BE2C (cell line): Measurements from ENCODE around the gene CLPX. TPM values are rescaled to one million over a fixed set of nuclear protein-coding genes. Genes with fewer than 3 reads are reported as not detected.
"Not testable (repeated sequence)": the region's sequence is repeated elsewhere in the genome, so short reads cannot be mapped to it uniquely, and the experiment has no call there.

Source experiments
- DNase-seq: peaks from one replicate; pipeline ENCODE4 v3.0.0-alpha.2; 2020
- H3K27me3 ChIP-seq: fragments of 250-450 bp; sonication (Bioruptor Pico); 2 replicates; pipeline ENCODE4 v1.5.1; 2020; ENCODE audit warnings: mild to moderate bottlenecking
- H3K36me3 ChIP-seq: fragments of 250-450 bp; sonication (Bioruptor Pico); 2 replicates; pipeline ENCODE4 v1.5.1; 2020; ENCODE audit warnings: mild to moderate bottlenecking
- H3K4me1 ChIP-seq: fragments of 250-450 bp; sonication (Bioruptor Pico); 2 replicates; pipeline ENCODE4 v1.5.1; 2020
- H3K4me3 ChIP-seq: 2 replicates; pipeline ENCODE4 v1.5.1; 2011; ENCODE audit warnings: low read depth, low read length
- H3K9me3 ChIP-seq: fragments of 250-450 bp; sonication (Bioruptor Pico); 2 replicates; pipeline ENCODE4 v1.5.1; 2020
- polyA plus RNA-seq: library from polyadenylated mRNA; unstranded; fragments of >200 nt; gene quantifications from one replicate; pipeline ENCODE4 v1.2.1, GENCODE V29; 2012; ENCODE audit warnings: low read depth, missing spikeins; ENCODE audit not compliant: insufficient read length, insufficient read depth
- TF ChIP-seq, protein P1 (sequence below): IDR thresholded peaks from 2 replicates; pipeline ENCODE4 v1.5.1; 2012; ENCODE audit warnings: mild to moderate bottlenecking, low read depth, low read length

Gene CLPX
- polyA plus RNA-seq: 41.3 TPM

DNA sequence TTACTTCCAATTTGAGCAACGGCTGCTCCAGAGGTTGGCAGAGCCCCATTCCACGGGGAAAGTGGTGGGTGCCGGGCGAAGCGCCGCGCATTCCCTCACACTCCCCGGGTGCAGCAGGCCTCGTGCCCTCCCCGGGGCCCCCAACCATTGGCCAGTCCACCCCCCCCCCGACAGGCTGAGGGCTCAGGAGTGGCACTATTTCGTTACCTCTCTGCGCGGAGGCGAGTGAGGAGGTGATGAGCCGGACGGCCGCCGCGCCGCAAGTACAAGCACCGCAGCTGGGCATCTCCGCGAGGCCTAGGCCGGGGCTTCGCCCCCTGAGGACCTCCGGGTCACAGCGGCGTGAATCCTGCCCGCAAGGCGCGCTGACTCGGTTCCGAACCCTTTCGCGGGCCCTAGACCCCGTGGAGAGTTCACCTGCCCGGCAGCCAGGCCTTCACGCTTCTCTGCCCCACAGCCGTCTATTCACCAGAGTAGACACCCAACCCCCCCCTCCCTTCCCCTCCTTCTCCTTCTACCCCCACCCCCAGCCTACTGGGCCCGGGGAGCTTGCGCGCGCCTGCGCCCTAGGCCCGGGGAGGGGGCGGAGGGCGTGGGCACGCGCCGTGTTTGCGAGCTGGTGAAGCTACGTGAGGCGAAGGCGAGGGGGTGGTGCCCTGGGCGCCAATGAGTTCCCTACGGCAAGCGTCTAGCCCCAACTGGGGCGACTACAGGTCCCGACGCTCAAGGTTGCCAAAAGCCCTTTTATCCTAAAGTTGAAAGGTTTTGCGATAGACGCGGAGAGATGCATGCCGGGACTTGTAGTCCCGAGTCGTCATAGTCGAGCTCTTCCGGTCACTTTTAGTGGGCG is at the start of gene CLPX:
CLPX (minus strand) TSS at position 475 of the 850 bp plus-strand sequence; CDS start at position 286, 189 bp downstream.
- TF ChIP-seq, protein P1, sequence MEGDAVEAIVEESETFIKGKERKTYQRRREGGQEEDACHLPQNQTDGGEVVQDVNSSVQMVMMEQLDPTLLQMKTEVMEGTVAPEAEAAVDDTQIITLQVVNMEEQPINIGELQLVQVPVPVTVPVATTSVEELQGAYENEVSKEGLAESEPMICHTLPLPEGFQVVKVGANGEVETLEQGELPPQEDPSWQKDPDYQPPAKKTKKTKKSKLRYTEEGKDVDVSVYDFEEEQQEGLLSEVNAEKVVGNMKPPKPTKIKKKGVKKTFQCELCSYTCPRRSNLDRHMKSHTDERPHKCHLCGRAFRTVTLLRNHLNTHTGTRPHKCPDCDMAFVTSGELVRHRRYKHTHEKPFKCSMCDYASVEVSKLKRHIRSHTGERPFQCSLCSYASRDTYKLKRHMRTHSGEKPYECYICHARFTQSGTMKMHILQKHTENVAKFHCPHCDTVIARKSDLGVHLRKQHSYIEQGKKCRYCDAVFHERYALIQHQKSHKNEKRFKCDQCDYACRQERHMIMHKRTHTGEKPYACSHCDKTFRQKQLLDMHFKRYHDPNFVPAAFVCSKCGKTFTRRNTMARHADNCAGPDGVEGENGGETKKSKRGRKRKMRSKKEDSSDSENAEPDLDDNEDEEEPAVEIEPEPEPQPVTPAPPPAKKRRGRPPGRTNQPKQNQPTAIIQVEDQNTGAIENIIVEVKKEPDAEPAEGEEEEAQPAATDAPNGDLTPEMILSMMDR: no peak
- H3K4me3 ChIP-seq: peak within 1 kb of the TSS; percentile 96
- no peaks in the 10 kb centered on the region; the same call in 1 of the 2 replicates for H3K4me1 ChIP-seq

DNA sequence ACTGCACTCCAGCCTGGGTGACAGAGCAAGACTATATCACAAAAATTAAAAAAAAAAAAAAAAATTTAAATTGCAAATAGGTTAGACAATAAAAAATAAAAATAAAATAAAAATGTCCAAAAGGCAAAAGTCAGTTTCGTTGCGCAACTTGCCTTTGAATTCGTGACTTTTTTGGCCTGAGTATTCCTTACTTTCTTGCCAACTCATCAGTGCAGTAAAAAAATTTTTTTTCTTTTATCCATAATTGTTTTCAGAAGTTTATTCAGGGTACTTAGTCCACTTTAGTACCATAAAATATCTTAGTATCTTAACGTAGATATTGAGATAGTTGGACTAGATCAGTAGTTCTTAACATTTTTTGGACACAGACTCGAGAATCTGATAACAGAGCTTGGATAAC is 48.6 kb upstream of the CLPX start:
- H3K27me3 ChIP-seq: no peaks in the 10 kb centered on the region
- no peaks in the 10 kb centered on the region for H3K4me1 ChIP-seq
- no peak overlapping the region for H3K4me3 ChIP-seq
- TF ChIP-seq, protein P1: no peak
- H3K9me3 ChIP-seq: no peaks in the 10 kb centered on the region
- H3K36me3 ChIP-seq: no peaks in the 10 kb centered on the region
- DNase-seq: no peak

More for the DNA sequence above, at the start of gene CLPX:
- Histone ChIP-seq H3K36me3 (peaks cover 9% of the 10 kb centered on the region), H3K27me3 (no peaks in the 10 kb centered on the region), H3K9me3 (no peaks in the 10 kb centered on the region)
- peak; percentile 93 for DNase-seq

DNA sequence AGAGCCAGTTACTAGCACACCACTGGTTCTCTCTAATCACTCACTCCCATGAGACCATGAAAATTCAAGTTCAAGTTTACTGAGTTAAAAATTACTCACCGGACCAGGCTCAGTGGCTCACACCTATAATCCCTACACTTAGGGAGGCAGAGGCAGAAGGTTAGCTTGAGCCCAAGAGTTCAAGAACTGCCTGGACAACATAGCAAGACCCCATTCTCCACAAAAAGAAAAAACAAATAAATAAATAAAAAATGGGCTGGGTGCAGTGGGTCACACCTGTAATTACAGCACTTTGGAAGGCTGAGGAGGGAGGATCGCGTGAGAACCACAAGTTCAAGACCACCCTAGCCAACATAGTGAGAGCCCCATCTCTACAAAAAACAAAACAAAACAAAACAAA is 47.4 kb upstream of the CLPX start:
- Histone ChIP-seq H3K4me3 (no peak overlapping the region), H3K36me3 (no peaks in the 10 kb centered on the region), H3K9me3 (no peaks in the 10 kb centered on the region), H3K27me3 (no peaks in the 10 kb centered on the region), H3K4me1 (no peaks in the 10 kb centered on the region)
- no peak for DNase-seq
- TF ChIP-seq, protein P1: no peak

DNA sequence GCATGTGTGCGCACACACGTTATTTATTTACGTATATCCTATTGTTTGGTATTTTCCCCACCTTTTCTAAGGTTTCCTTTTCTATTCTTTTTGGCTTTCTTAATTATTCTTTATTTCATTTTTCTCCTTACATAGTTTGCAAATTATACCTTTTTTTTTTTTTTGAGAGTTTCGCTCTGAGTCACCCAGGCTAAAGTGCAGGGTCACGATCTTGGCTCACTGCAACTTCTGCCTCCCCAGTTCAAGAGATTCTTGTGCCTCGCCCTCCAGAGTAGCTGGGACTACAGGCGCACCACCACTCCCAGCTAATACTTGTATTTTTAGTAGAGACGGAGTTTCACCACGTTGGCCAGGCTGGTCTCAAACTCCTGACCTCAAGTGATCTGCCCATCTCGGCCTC is 46.2 kb upstream of the CLPX start:
- Histone ChIP-seq H3K4me3 (no peak overlapping the region), H3K36me3 (no peaks in the 10 kb centered on the region), H3K27me3 (no peaks in the 10 kb centered on the region), H3K4me1 (no peaks in the 10 kb centered on the region), H3K9me3 (no peaks in the 10 kb centered on the region)
- TF ChIP-seq, protein P1: no peak
- DNase-seq: no peak

DNA sequence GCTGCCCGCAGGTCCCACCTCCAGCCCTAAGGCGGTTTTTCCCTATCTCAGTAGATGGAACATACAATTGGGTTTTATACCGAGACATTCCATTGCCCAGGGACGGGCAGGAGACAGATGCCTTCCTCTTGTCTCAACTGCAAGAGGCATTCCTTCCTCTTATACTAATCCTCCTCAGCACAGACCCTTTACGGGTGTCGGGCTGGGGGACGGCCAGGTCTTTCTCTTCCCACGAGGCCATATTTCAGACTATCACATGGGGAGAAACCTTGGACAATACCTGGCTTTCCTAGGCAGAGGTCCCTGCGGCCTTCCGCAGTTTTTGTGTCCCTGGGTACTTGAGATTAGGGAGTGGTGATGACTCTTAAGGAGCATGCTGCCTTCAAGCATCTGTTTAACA is 41.8 kb upstream of the CLPX start:
- not testable (repeated sequence) for DNase-seq, H3K4me1 ChIP-seq, H3K36me3 ChIP-seq, H3K9me3 ChIP-seq, H3K4me3 ChIP-seq, H3K27me3 ChIP-seq

DNA sequence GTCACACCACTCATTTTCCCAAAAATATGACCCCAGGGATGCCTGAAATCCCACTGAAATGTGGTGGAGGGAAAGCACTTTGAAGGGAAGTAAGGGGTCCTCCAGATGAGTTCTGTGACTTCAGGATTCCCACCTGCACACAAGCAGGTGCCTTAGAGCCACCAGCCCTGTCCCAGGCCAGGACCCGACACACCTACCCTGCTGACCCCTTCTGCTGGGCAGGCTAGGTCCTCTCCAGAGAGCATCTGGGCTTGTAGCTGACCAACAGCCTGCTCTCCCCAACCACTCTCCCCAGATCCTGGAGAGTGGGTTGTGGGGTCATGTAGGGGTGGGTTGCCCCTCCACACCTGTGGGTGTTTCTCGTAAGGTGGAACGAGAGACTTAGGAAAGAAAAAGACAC is 41.1 kb upstream of the CLPX start:
- Histone ChIP-seq H3K4me3 (no peak overlapping the region), H3K4me1 (no peaks in the 10 kb centered on the region), H3K36me3 (no peaks in the 10 kb centered on the region), H3K9me3 (no peaks in the 10 kb centered on the region), H3K27me3 (no peaks in the 10 kb centered on the region)
- DNase-seq: no peak
- TF ChIP-seq, protein P1: no peak
